ENCODE data around the gene ANKRD23.

Gene ANKRD23

DNA sequence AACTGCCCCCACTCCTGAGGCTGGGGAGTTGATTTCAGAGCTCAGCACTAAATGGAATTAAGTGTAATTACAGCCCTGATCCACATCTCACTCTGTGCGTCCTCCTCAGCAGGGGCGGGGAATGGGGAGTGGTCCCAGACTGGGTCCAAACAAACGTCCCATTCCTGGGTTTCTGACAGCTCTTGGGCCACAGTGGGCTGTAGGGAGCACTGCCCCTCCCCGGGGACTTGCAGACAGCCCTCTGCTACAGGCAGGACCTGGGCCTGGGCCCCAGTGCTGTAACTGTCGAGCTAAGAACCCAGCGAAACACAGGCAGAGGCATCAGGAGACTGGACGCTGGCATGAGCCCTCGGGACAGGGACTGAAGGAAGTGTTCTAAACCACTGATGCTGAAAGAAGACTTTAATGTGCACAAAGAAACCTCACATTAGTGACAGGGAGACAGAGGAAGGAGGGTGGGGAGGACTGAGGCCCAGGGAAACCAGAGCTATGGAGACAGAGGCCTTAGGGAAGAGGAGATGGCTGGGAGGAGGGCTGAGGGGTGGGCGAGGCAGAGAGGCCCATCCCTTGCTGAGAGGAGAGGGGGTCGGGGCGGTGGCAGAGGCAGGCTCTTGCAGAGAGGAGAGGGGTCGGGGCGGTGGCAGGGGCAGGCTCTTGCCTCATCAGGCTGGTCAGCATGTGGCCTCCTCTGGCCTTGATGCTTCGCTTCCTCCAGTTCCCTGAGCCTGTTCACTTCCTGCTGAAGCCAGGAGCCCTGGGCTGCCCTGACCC, 31.9 kb upstream of the ANKRD23 start:
- Mint-ChIP-seq H3K27me3 (ENCODE audit: low read depth, poor library complexity) (peaks cover 3% of the 10 kb centered on the region), H3K27ac (peak overlapping the region; percentile 96), H3K36me3 (ENCODE audit: low read depth) (no peaks in the 10 kb centered on the region), H3K4me1 (peaks cover 87% of the 10 kb centered on the region), H3K9me3 (no peaks in the 10 kb centered on the region), H3K4me3 (no peak overlapping the region)
- TF ChIP-seq, protein P1, sequence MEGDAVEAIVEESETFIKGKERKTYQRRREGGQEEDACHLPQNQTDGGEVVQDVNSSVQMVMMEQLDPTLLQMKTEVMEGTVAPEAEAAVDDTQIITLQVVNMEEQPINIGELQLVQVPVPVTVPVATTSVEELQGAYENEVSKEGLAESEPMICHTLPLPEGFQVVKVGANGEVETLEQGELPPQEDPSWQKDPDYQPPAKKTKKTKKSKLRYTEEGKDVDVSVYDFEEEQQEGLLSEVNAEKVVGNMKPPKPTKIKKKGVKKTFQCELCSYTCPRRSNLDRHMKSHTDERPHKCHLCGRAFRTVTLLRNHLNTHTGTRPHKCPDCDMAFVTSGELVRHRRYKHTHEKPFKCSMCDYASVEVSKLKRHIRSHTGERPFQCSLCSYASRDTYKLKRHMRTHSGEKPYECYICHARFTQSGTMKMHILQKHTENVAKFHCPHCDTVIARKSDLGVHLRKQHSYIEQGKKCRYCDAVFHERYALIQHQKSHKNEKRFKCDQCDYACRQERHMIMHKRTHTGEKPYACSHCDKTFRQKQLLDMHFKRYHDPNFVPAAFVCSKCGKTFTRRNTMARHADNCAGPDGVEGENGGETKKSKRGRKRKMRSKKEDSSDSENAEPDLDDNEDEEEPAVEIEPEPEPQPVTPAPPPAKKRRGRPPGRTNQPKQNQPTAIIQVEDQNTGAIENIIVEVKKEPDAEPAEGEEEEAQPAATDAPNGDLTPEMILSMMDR (IDR thresholded peaks at IDR 0.05) = no peak
- DNase-seq = no peak

DNA sequence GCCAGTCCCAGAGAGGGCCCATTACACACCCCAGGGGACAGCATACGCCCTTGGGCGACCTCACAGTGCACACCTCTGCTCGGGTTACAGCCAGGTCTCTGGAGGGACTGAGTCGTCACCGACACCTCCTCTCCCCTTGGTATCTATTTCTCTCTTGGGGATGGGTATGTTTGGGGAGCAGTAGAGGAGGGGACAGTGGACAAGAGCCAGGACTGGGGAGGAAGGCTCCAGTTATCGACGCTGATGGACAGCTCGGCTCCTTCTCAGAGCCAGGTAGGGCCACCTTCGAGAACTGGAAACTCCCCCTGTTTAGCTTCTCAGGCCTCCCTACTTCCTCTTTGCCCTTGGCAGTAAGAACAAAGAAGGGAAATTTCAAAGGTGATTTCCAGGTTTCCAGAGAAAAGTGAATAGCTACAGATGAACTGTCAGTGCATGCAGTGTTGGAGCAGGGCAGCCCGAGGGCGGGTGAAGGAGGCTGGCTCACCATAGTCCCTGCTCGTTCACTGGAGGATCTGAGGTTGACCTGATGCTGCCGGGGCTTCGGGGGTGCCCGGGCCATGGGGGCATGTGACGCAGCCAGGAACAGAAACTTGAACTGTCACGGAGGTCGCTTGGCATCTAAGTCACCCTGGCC, 30.5 kb upstream of the ANKRD23 start:
- DNase-seq = no peak
- Mint-ChIP-seq H3K27ac (peak overlapping the region; percentile 54), H3K4me3 (peak overlapping the region; percentile 32), H3K4me1 (peaks cover 81% of the 10 kb centered on the region), H3K9me3 (no peaks in the 10 kb centered on the region), H3K27me3 (ENCODE audit: low read depth, poor library complexity) (peaks cover 3% of the 10 kb centered on the region), H3K36me3 (ENCODE audit: low read depth) (no peaks in the 10 kb centered on the region)
- TF ChIP-seq, protein P1 (IDR thresholded peaks at IDR 0.05) = no peak

DNA sequence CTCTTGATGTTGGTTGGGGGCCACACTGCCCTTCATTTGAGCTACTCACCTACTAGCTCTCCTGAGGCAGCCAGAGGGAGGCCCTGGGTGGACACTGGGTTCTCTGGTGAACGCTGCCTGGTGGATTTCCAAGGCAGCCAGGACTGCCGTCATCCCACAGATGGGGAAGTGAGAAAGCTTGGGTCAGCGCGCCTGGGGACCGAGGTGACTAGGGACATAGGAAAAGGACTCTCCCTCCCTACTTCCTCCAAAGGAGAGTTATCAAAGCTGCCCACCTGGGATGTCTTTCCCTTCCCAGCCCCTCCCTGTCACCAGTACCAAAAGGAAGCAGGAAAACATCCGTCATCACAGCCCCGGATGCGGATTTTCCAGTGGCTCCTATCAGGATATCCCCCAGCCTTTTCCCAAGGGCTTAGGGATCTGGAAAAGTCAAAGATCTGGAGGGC, 29.9 kb upstream of the ANKRD23 start:
- Mint-ChIP-seq H3K4me1 (peaks cover 77% of the 10 kb centered on the region), H3K27me3 (ENCODE audit: low read depth, poor library complexity) (peaks cover under 1% of the 10 kb centered on the region), H3K9me3 (no peaks in the 10 kb centered on the region), H3K27ac (peak overlapping the region; percentile 64), H3K4me3 (no peak overlapping the region), H3K36me3 (ENCODE audit: low read depth) (no peaks in the 10 kb centered on the region)
- TF ChIP-seq, protein P1 (IDR thresholded peaks at IDR 0.05) = no peak
- DNase-seq = no peak

DNA sequence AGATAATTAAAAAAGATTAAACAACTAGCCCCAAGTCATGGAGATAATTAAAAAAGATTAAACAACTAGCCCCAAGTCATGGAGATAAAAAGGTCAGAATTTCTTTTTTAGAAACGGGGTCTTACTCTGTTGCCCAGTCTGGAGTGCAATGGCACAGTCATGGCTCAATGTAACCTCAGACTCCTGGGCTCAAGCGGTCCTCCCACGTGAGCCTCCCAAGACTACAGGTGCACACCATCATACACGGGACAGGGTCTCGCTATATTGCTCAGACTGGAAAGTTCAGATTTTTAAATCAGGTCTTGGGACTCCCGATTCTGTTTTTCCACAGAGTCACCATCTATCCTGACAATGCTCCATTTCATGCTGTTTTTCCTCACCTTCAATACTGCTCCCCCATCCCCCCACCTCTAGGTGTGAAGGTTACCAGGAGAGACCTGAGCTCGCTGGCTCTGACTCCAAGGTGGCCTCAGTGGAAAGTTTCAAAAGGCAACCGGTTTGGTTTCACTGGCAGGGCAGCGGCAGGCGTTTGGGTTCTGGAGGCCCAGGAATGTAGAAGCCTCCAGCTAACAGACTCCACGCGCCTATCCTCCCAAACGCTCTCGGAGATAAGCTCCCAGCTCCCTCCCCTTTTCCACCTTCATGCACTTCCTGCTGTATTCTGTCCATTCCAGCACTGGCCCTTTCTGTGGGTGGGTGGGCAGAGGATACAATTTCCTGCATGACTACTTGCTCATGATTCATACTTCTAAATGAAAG, 28.9 kb upstream of the ANKRD23 start:
- H3K27me3 Mint-ChIP-seq (ENCODE audit: low read depth, poor library complexity) = no peaks in the 10 kb centered on the region
- H3K36me3 Mint-ChIP-seq (ENCODE audit: low read depth) = no peaks in the 10 kb centered on the region
- H3K4me1 Mint-ChIP-seq = peaks cover 69% of the 10 kb centered on the region
- DNase-seq = no peak
- TF ChIP-seq, protein P1 (IDR thresholded peaks at IDR 0.05) = no peak
- H3K9me3 Mint-ChIP-seq = no peaks in the 10 kb centered on the region
- H3K27ac Mint-ChIP-seq = peak overlapping the region; percentile 13
- peak overlapping the region; percentile 47 for H3K4me3 Mint-ChIP-seq

DNA sequence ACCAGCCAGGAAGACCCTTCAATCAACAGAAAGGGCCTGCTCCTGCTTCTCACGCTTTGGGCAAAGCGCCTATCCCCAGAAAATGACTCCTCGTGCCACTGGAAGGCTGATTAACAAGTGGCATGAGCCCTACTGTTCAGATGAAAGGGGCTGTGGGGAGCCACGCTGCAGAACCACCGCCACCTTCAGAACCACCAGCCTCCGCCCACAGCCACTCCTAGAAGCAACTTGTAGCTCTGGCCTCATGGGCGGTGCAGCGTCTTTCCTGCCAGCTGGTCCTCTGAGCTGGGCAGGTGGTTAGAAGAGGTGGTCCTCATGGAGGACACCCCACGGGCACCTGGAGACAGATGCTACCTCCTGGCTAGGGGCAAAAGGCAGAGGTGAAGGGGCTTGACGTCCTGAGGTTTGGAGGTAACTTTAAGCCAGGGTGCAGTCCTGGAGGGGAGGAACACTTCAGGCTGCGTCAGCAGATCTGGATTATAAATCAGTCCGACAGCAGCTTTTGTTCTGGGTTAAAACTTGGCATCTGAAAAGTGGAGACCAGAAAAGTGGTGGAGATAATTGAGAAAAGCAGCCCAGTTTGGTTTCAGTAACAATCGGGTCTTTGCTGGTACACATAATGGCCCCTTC, 26.9 kb upstream of the ANKRD23 start:
- Mint-ChIP-seq H3K27ac (peak overlapping the region; percentile 83), H3K36me3 (ENCODE audit: low read depth) (peaks cover 2% of the 10 kb centered on the region), H3K9me3 (no peaks in the 10 kb centered on the region), H3K27me3 (ENCODE audit: low read depth, poor library complexity) (no peaks in the 10 kb centered on the region), H3K4me1 (peaks cover 66% of the 10 kb centered on the region), H3K4me3 (peak overlapping the region; percentile 85)
- no peak for DNase-seq
- TF ChIP-seq, protein P1 (IDR thresholded peaks at IDR 0.05) = no peak

All from nephron progenitor cell (in vitro differentiated cells).